NCI-H2081 (cell line): ENCODE data around the gene RNASE7.
"Not testable (repeated sequence)": the region's sequence is repeated elsewhere in the genome, so short reads cannot be mapped to it uniquely, and the experiment has no call there.

Source experiments
- DNase-seq, 2 experiments: peaks; one replicate each; lab custom pipeline; 2025; lab: John Stamatoyannopoulos, UW

The RNASE7 gene

DNA sequence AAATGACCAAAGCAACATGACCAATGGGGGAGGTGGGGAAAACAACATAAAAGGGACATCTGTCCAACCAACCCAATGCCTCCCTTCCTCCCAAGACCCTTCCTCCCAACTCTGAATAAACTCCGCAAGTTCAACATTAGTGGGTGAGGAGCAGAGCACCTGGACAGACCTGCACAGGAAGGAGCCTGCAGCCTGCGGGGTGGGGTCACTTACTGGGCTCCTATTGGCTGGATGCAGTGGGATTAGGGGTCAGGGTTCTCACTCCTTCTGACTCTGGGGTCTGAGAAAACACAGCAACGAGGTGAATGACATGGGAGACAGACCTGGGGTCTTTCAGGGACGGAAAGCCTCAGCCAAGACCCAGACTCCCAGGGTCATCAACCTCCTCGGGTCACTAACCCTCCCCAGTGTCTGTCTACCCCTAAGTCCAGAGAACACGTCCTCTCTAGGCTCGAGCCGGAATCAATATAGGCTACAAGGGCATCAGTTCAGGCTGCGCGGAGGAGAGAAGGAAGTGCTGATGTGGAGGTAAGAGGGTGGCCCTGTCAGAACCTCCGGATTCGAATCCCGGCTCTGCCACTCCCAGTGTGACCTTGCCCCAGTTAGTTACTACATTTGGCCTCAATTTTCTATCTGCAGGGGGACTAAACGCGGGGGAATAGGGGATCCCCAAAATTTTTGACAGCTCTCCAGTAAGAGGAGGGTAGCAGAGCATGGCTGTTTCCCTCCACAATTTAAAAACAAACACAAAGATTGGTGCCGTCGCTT, 18.2 kb upstream of the RNASE7 start:
- no peak for DNase-seq

DNA sequence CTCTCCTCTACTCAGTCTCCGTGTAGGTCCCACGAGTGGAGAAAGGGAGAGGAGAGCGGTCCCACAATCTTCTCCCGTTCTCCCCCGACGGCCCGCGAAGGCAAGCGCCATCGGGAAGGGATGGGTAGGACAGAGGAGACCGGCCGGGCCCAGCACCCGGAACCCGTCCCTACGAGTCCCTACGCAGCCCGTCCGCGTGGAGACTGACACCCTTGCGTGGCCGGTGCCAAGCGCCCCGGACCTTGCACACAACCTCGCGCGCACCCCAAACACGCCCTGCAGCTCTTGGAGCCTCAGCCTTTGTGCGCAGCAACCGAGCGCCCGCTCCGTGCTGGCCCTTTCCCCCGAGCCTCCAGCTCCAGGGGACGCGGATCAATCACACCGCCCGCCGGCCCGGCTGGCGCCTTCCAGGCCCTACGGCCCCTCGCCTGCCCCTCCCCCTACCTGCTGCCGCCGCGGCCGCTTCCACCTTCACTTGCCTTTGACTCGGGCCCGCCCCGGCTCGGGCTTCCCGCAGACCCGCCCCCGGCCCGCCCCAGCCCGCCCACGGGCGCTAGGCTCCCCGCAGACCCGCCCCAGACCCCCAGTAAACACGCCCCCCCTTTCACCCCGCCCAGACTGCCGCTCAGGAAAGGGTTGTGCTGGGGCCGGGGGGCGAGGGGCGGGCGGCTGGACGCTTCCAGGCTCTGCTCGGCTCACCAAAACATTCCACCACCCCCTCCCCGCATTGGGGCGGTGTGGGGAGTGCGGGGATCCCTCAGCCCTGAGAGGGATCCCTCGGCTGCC, 17.4 kb upstream of the RNASE7 start, which contains the start of gene NDRG2:
NDRG2 (minus strand) TSS at position 477 of the 786 bp plus-strand sequence. CDS start 1,746 bp downstream, outside the sequence.
- DNase-seq = peak in 1 of 2 experiments; percentile 5

DNA sequence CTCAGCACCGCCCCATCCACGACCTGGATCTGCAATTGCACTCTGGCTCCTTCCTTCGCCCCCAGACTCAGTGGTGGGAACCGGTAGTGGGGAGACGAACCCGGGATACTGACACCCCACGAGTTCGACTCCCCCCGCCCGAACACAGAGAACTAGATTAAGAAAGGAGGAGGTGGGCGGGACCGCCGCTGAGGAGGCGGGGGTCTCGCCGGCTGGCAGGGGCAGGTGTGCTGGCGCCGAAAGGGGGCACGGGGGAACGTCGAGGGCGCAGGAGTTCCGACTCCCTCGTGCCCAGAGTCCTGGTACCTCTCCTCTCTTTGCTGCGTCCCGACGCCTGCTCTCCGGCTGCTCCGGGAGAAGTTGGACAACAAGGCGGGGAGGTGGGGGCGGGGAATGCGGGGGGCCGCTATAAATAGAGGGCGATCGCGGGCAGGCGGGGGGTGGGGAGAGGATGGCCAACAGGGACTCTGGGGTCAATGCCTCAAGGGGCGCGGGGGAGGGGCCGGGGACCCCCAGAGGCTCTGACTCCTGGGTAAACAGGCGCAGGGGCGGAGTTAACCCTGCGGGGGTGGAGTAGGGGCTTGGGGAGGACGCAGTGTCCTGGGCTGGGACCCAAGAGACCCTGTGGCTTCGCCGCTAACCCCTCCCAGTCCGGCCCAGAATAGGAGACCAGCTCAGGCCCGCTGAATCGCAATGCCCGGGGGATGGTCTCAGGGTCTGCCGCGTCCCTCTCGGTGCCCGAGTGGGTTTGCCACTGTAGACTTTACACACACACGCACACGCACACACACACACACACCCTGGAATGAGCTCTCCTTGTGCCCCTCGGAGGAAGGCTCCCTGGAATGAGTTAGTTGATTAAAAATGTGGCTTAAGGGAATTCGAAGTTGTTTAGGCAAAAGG, 16.5 kb upstream of the RNASE7 start:
- no peak for DNase-seq

DNA sequence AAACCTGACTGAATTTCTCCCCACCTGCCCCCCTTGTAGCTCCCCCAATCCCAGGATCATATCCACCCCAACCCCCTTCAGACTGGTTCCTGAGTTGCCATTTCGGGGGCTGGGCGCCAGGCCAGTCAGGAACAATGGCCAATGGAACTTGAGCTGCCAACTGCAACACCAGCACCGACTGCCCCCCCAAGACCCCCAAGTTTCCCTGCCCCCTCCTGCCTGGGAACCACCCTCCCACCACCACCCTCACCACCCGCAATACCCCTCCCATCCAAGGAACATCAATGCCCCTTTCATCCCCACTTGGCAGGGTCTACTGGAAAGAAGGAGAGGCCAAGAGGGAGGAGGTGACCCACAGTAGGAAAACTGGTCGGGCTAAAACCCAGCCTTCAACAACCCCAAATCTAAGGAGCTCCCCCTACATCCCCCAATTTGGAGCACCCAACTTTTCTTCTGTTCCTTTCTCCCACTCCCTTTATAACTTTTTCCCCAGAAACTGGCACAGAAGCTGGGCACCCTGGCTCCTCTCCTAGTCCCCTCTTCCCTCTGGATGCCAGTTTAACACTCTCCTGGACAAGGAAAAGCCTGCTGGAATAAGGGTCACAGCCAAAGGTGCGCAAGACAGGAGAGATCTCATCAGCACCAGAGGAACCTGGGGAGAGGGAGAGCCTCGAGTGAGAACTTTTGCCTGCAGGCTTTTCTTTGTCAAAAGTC, 15.7 kb upstream of the RNASE7 start:
- DNase-seq = no peak

DNA sequence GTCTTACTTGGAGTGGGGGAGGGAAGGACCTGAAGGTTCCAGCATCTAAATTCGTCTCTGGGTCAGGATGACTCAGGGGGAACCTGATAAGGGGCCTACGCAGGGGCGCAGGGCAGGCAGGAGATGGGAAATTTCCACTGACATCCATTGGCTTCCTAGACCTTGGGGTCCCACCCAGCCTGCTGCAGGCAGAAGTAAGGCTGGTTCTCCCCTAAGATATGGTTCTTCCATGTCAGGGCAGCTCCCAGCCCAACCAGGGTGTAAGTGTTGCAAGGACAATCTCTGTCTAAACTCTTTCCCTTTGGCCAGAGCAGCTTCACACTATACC, 15.2 kb upstream of the RNASE7 start:
- DNase-seq = no peak

DNA sequence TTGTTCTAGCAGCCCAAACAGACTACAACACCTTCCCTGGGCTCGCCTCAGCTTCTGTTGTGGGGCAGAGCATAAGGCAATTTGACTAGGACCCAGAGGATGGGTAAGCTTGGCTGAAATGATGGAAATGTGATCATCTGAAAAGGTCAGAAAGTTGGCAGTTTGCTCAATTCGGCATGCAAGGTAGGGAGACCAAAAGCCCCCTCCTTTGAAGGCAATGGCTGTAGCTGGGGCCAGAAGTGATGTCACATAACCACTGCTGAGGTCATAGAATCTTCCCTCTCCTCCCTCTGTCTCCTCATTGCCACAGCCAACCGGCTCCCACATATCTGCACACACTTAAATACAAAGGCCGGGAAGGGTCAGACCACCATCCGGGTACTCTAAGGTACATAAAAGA, 12.2 kb upstream of the RNASE7 start, which contains the start of gene TPPP2:
TPPP2 (plus strand) TSS at position 301 of the 400 bp plus-strand sequence. CDS start 365 bp downstream, outside the sequence.
- DNase-seq = no peak

DNA sequence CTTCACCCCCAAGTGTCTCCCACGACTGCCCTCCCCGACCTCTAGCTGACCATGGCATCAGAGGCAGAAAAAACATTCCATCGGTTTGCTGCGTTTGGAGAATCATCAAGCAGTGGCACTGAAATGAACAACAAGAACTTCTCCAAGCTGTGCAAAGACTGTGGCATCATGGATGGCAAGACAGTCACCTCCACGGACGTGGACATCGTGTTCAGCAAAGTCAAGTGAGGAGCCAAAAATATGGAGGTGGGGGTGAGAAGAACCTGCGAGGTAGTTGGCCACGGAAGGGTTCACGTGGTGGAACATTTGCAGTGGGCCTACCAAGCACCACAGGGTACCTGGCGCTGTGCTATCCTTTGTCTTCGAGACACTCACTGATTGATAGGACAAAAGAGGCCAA, 11.6 kb upstream of the RNASE7 start:
- DNase-seq = no peak

DNA sequence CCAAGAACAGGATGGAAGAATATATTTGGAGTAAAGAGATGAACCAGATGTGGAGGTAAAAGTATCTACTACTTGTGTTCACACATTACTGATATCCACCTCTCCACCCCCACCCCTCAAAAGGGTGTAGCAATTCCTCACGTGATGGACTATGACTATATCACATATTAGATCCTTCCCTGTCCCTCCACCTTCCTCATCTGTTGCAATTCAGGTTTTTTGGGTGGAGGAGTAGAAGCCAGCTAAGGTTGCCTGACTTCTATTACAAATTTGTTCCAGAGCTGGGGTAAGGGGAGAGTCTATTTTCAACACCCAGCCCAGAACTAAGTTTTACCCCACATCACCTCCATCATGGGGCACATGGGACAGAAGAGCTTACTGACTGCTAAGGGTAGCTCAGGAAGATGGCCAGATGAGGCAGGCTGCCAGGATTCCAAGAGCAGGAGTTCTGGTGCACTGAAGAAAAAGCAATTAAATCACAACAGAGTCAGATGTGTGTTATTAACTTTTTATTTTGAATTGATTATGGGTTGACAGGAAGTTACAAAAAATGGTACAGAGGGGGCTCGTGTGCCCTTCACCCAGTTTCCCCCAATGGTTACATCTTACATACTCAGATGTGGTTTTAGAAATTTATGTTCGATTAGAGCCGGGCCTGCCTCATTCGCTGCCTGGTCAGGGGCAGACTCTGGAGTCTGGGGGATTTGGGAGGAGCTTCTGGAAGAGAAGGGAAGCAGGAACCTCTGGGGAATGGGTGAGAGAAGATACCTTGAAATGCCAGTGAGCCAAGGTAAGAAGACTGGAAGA, 9.6 kb upstream of the RNASE7 start:
- no peak for DNase-seq

DNA sequence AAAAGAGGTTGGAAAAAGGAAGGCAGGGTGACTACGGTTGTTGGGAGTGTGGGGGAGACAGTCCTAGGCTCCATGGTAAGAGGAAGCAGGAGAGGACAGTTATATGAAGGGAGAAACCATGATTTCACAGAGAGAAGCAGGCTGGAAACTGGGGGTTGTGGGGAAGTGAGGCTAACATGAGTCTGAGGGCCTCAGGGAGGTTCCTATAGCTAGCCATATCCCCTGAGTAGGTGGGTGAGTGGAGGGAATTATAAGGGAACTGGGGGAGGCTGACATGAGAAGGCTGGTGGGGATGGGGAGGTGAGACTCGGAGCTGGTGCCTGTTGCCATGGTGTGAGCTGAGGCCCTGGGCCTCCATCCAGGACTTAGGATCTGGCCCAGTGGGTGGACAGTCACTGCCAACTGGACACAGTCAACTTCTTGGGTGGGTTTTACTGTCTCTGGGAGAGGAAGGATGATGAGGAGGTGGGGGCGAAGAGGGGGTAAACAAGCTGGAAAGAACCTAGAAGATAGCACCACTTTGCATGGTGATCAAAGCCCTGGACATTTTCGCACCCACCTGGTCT, 8.9 kb upstream of the RNASE7 start:
- DNase-seq = no peak

DNA sequence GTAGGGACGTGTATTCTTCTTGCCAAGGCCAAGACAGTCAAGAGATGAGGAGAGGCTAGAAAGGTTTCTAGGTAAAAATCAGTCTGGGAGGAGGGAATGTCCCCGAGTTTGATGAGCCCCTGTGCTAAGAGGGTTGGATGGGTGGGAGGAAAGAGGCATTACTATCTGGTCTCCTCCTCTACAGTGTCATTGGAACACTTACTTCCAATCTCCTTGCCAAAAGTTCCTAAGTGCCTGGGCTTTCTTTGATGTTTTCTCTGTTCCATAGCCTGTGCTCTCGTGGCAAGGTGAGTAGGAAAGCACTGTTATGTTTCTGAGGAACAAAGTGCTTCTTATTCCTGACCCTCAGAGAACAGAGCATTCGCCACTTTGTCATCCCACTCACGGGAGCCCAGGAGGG, 7.5 kb upstream of the RNASE7 start, which contains the start of gene RNASE13:
RNASE13 (minus strand) TSS at position 101 of the 400 bp plus-strand sequence. CDS start 519 bp downstream, outside the sequence.
- DNase-seq = no peak

DNA sequence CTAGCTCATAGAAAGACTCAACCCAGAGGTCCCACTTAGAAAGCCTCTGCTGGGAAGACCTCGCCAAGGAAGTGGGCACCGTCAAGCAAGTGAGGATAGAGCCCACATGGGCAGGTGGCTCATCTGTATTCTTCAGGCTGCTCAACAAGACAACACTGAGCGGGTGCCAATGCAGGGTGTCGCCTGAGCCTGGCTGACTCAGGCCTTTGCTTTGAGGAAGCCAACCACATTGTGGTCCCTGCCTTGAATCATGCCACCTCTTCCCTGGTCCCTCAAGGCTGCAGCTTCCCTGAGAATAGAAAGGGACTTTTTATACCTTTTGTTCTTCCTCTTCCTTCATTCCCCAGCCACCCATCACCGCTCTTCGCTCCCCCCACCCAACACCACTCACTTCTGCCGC, 5.4 kb upstream of the RNASE7 start:
- no peak for DNase-seq

DNA sequence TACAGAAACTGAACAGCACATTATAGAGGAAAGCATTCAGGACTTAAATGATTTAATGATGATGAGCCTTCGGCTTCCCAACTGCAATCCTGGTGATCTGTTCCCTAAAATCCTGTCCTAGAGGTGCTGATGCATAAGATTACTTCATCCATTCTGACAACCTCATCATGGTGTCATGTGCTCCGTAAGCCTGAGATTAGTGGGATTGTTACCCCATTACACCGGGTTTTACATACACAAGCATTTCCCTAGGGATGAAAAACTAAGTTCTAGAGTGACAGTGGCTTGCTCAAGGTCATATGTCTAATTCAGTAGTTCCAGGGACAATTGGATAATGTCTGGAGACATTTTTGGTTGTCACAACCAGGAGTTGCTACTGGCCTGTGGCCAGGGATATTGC, 5.0 kb upstream of the RNASE7 start:
- no peak for DNase-seq

DNA sequence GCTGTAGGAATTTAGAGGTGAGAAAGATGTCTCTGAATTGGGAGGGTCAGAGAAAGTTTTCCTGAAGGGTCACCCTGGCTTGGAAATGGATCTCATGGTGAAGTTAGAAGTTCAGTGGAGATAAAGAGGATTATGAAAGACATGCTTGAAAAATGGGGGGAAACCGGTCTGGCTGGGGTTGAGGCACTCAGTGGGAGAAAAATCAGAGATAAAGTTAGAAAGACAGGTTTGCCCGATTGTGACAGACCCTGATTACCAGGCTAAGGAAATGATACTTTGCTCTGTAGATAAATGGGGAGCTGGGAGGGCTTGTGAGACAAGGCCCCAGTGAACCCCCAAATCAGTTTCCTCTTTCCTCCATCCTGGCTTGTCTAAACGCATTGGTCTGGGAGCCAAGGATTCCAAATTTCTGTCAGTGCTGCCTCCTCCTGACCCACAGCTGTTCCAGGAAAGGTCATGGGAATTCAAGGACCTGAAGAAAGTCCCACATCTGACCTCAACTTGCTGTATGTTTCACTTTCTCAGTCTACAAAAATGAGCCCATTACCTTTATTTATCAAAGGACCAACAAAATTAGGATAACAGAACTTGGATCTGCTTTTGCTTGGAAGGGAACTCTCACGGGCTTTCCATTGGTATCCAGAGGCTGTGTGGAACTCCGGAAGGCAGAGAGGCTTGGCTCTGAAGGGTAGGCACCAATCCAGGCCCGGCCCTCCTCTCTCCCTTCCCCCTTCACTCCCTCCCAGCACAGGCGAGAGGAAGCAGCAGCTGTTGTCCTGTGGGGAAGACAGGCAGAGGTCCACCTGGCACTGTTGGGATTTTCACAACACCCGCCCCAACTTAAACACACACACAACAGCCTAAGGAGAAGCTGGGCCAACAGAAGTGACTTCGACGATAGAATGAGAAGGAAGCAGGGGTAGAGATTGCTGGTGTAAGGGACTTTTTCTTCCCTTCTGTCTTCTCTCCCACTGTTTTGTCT, 3.4 kb upstream of the RNASE7 start:
- DNase-seq = no peak

DNA sequence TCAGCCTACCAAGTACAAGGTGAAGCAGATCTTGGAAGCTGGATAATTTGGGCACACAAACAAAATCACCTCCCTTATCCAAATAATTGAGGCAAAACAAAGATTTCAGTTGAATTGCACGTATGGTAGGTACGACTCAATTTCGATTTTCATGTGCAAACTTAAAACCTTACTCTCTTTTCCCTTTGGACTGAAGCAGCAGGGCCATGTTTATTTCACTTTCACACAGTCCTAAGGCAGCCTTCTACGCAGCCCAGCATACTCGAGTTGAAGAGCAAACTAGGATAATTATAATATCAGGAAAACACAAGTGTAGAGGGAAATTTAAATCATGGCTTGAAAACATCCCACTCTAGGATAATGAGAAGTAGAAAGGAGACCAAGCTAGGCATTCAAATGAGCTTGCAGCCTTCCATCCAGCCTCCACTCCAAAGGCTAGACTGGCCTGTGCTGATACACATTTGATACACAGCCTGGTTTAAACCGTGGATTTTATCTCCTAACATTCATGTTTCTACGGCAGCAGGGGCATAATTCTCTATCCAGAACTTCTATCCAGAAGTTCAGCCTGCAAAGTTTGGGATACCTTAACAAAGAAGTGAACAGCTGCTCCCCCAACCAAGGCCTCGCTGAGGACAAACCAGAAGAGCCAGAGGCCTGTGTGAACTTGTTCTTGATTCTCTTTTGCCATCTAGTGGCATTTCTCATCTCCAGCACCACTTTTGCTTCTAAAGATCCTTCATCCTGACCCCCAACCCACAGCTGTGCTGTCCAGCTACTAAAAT, 2.4 kb upstream of the RNASE7 start:
- DNase-seq = peak in 1 of 2 experiments; percentile 2

DNA sequence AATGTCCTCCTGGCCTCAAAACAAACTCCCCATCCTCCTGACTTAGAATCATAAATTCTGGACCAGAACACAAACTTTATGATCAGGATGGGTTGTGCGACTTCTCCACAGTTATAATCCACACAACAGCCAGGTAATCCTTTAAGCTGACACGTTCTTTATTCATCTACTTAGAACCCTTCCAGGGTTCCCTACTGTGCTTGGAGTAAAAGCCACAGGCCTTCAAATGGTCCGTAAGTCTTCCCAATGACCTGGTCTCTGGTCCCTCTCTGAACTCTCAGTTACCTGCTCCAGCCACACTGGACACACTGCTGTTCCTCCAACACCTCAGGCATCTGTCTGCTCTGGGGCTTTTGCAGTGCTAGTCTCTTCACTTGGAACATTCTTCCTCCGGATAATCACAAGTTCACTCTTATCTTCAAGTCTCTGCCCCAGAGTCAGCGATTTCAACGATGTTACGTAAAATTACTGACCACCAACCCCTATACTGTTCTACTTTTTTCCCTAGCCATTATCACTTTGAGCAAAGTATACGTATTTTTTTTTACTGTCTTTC, 1.7 kb upstream of the RNASE7 start:
- DNase-seq = no peak

DNA sequence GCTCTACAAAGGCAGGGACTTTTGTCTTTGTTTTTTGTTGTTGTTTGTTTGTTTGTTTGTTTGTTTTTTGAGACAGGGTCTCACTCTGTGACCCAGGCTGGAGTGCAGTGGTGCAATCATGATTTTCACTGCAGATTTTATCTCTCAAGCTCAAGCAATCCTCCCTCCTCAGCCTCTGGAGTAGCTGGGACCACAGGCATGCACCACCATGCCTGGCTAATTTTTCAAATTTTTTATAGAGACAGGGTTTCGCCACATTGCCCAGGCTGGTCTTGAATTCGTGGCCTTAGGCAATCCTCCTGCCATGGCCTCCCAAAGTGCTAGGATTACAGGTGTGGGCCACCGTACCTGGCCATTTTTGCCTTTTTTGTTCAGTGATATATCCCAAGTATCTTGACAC, 1.2 kb upstream of the RNASE7 start:
- not testable (repeated sequence) for DNase-seq

DNA sequence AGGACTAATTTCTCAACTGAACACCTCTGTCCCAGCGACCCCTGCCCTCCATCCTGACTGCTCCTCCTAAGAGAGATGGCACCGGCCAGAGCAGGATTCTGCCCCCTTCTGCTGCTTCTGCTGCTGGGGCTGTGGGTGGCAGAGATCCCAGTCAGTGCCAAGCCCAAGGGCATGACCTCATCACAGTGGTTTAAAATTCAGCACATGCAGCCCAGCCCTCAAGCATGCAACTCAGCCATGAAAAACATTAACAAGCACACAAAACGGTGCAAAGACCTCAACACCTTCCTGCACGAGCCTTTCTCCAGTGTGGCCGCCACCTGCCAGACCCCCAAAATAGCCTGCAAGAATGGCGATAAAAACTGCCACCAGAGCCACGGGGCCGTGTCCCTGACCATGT, 756 bp downstream of the RNASE7 start:
- DNase-seq = no peak
